Epidermal melanocyte (primary cell): ENCODE results near the gene DCDC2B.
"Not testable (repeated sequence)": the region's sequence is repeated elsewhere in the genome, so short reads cannot be mapped to it uniquely, and the experiment has no call there.

ENCODE experiments used
- DNase-seq: peaks from one replicate; pipeline ENCODE4 v3.0.0; 2011; ENCODE audit warnings: low spot score; ENCODE audit not compliant: insufficient read length

Gene DCDC2B

GRCh38 chr1:32208891-32209328, at the start of gene DCDC2B:
Gene DCDC2B, plus strand, starts transcription at chr1:32209089. Its CDS starts 5 bp downstream, at chr1:32209094.
- DNase-seq: no peak

DNA sequence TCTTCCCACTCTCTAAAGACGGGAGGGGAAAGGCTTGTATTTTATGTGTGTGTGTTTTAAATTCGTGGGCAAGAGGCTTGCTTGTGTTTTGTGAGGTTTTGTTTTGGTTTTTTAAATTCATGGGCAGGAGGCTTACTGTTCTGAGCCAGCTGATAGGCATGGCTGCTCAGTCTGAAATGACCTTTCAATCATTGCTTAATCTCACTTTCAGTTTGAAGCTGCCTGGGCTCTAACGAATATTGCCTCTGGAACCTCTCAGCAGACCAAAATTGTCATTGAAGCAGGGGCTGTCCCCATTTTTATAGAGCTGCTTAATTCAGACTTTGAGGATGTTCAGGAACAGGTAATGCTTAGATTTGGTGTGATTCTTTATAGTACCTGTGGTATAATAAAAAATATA, 49.7 kb upstream of the DCDC2B start:
- no peak for DNase-seq

- no peak for DNase-seq
Observed at GRCh38 chr1:32163405-32163804, 45.5 kb upstream of the DCDC2B start.

- not testable (repeated sequence) for DNase-seq
Observed at GRCh38 chr1:32165633-32166032, 43.3 kb upstream of the DCDC2B start.

DNA sequence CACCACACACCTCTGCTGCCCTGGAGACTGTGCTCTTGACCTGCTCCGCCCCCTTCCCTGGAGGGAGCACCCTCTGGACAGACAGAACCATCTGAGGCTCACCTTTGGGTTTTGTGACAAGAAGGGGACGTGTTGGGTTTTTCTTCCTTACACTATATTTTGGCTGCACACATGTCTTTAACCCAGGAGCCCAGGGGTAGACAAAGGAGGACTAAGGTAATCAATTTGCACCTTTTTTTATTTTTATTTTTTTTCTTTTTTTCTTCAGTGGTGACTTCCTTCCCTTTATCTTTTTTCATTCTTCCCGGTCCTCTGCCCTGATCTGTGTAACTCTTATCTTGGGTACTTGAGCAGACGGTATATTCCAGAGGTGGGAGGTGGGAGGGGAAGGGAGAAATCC, 37.9 kb upstream of the DCDC2B start:
- DNase-seq: no peak

GRCh38 chr1:32172621-32173245, 36.2 kb upstream of the DCDC2B start:
- no peak for DNase-seq

DNA sequence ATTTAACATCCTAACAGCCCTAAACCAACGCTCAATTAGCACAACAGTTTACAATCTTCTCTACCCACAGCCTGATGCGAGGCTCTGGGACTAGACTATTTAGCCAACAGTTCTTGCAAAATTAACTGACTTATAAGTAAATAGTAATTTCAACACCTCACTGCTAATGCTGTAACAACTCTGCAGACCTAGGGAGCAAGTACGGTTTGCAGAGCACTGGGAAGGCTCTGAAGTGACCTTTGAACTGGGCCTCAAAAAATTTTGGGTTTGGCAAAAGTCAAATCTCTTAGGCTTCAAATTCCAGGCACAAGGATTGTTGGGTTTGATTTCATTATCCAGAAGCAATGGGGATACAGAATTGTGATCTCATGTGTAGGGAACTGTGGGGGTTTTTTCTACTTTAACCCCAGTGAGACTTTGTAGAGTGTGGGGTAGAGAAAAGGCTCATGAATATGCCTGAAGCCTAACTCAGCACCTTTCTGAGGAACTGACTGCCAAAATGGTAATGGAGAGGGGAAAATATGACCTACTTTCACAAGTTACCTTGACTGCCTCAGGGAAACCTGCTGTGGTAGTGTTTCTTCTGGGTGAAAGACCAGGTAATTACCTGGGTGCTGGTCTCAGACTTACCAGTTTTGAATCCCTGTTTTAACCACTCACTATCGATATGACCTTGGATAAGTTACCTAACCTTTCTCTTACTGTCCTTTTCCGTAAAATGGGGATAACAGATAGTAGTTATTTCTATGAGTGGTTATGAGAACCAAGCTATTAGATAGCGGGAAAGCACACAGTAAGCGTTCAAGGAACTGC, 30.3 kb upstream of the DCDC2B start:
- DNase-seq: no peak

GRCh38 chr1:32179193-32179442, 29.8 kb upstream of the DCDC2B start:
- no peak for DNase-seq

DNA sequence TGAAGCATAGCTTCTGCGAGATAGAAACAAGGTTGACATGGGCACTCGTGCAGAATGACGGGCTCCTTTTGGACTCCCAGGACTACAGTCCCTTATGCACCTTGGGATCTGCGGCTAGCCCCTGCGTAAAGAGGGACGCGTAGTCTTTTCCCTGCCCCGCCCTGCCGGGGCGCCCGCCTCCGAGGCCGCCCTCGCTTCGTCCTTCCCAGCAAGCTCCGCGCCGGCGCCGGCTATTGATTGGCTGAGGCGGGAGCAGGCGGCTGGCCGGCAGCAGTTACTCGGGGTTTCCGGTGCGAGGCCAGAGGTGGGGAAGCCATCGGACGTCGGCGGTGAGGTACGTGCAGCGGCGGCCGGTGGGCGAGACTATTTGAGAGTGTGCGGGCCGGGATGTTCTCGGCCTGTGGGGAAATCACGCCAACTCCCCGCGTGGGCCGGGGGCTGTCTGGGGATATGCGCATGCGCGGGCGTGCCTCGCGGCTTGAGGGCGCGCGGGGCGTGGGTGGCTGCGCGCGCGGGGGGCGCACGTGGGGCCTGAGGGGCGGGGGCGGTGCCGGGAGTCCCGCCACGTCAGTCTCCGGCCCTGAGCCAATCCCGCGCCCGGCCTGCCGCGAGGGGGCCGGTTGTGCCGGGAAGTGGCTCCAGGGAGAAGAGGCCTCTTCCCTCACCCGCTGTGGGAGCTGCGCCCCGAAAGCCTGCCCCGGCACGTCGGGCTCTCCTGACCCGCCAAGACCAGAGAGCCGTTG, 29.3 kb upstream of the DCDC2B start, which contains the start of gene TXLNA:
Gene TXLNA, plus strand, starts transcription at position 233 of the 743 bp plus-strand sequence. CDS start 671 bp downstream, outside the sequence.
- peak; percentile 94 for DNase-seq

DNA sequence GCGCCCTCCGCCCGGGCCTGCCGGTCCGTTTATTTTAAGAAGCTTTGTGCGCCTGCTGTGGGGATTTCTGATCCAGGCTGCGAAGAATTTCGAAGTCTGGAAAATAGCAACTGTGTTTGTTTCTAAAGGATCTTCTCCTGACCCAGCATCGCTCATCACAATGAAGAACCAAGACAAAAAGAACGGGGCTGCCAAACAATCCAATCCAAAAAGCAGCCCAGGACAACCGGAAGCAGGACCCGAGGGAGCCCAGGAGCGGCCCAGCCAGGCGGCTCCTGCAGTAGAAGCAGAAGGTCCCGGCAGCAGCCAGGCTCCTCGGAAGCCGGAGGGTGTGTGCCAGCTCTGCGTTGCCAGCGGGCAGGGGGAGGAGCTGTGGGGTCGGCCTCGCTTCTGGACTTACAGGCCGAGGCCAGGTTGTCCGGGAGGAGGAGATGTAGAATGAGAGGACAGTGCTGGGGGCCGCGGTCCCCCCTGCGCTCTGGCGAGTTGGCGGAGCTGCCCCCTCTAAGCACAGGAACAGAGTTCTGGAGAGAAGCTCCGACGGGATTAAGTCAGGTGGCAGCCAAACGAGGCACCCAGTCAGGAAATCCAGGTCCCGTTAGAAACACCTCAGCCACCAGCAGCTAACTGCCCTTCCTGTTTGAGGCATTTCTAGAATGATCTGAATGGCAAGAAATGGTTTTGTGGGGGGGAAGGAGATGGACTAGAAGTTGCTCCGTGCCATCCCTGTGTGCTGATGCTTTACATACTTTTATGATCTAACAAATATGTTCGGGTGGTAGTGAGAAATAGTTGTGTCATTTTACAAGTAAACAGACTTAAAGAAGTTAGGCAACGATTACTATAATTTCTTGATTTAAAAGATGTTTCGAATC, 28.5 kb upstream of the DCDC2B start:
- DNase-seq: peak; percentile 56

GRCh38 chr1:32181065-32181464, 27.8 kb upstream of the DCDC2B start:
- no peak for DNase-seq

- DNase-seq: no peak
Observed at GRCh38 chr1:32181563-32181962, 27.3 kb upstream of the DCDC2B start.

DNA sequence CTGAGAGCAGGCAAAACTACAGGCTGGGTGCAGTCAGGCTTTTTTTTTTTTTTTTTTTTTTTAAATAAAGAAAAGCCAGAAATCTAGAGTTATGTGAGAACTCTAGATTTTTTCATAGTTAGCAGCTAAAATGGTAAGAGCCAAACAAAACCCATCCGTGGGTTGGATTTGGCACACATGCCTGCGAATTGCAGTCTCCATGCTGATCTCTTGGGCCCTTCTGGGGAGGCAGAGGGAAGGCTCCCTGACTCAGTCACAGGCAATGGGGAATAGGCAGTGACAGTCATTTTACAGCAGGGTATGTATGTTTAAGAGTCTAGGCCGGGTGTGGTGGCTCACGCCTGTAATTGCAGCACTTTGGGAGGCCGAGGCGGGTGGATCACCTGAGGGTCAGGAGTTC, 26.8 kb upstream of the DCDC2B start:
- DNase-seq: no peak

DNA sequence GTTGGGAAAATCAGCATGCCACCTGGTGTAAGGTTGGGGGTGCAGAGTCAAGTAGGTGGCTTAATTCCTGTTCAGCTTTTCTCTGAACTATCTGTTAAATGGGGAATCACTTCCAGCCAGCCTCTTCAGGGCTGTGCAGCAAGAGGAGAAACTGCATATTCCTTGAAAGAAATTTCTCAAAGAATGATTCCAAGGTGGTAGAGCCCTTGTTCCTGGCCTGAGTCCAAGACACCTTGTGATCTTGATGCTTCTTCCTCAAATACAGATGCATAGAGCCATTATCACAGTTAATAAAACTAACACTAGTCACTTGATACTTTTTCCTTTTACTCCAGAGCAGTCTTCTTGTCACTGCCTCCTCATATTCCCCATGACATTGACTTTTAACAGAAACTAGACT, 24.2 kb upstream of the DCDC2B start:
- no peak for DNase-seq

GRCh38 chr1:32186077-32186476, 22.8 kb upstream of the DCDC2B start:
- no peak for DNase-seq

DNA sequence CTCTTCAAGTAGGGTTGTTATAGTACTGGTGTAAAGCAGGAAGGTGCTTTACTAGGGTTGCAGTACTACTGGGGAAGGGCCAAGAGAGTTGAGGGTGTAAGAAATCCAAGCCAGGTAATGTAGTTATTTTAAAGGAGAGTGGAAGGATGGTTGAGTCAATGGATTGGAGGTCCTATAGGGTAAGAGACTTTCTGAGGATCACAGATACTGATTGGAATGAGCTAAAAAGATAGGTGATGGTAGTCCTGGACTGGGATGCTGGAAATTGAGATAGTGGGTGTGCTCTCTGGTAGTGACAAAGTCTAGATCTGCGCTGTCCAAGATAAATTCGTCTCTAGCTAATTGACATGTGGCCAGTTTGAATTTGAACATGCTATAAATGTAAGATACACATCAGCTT, 22.4 kb upstream of the DCDC2B start:
- DNase-seq: no peak

- DNase-seq: no peak
Observed at GRCh38 chr1:32187850-32188249, 21.0 kb upstream of the DCDC2B start.

DNA sequence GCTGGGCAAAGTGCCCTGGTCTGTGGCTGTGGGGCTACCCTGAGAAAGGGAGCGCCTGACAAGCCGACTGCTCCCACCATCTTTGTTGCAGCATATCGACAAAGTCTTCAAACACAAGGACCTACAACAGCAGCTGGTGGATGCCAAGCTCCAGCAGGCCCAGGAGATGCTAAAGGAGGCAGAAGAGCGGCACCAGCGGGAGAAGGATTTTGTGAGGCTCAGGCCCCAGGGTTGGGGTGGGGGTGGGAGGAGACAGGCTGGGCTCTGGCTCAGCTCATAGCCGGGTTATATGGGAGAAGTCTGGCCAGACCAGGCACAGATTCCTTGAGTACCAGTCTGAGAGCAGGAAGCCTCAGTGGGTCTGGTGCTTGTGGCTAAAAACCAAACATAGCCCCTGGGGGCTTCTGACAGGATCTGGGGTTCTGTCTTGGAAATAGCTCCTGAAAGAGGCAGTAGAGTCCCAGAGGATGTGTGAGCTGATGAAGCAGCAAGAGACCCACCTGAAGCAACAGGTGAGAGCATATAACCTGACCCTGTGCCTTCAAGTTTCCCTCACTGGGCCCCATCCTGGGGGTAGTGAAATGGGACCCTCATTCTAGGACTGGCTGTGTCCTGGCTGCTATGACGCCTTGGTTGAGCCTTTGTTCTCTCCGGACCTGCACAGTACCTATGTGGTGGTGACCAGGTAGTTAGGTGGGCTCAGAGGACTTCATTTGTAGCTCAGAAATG, 16.5 kb upstream of the DCDC2B start:
- DNase-seq: no peak

- DNase-seq: no peak
Observed at GRCh38 chr1:32194984-32195383, 13.9 kb upstream of the DCDC2B start.

DNA sequence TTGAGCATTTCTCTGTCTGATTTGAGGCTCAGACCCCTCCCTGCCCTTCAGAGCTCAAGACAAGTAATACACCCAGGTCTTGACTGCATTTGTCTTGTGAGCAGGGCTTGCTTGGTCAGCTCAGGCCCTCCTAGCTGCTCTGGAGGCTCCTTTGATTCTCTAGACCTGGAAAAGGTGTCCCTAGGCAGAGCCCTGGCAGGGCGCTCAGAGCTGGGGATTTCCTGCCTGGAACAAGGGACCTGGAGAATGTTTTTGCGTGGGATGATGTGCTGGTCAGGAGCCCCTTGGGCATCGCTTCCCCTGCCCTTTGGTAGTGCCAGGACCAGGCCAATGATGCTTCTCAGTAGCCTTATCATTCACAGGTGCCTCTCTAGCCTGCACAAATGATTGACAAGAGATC, 13.4 kb upstream of the DCDC2B start:
- no peak for DNase-seq
